Liver (tissue), 9 donors: Measurements from ENCODE around the gene SPEN. TPM values are rescaled to one million over a fixed set of nuclear protein-coding genes. Genes with fewer than 3 reads are reported as not detected.

ENCODE experiments used
- DNase-seq: peaks from one replicate; pipeline ENCODE4 v3.0.0-alpha.2; 2017; ENCODE audit warnings: low spot score
- H3K27ac ChIP-seq, 2 donors: one replicate each; pipeline ENCODE4 v1.7.0; 2013; ENCODE audit warnings: inconsistent platforms in 2 of 2, low read length in 2 of 2, control low read depth in 1 of 2, low read depth in 1 of 2, mild to moderate bottlenecking in 1 of 2
- H3K27me3 ChIP-seq, 4 donors: one replicate each; pipeline versions ENCODE4 v1.6.1 to v1.7.0; 2013; ENCODE audit warnings: low read length in 3 of 4, inconsistent platforms in 1 of 4, mild to moderate bottlenecking in 1 of 4, moderate library complexity in 1 of 4; ENCODE audit not compliant: control insufficient read depth in 4 of 4, insufficient read depth in 4 of 4
- H3K36me3 ChIP-seq, 4 donors: one replicate each; pipeline versions ENCODE4 v1.6.1 to v1.7.0; 2013; ENCODE audit warnings: low read length in 3 of 4, mild to moderate bottlenecking in 3 of 4, low read depth in 1 of 4, moderate library complexity in 1 of 4; ENCODE audit not compliant: control insufficient read depth in 4 of 4, insufficient read depth in 3 of 4
- H3K4me1 ChIP-seq, 4 donors: one replicate each; pipeline versions ENCODE4 v1.6.1 to v1.7.0; 2013; ENCODE audit warnings: low read length in 3 of 4, mild to moderate bottlenecking in 3 of 4, moderate library complexity in 1 of 4; ENCODE audit not compliant: control insufficient read depth in 4 of 4, insufficient read depth in 4 of 4
- H3K4me3 ChIP-seq, 3 donors: one replicate each; pipeline versions ENCODE4 v1.6.1 to v1.7.0; 2013; ENCODE audit warnings: low read length in 3 of 3, control low read depth in 1 of 3, low read depth in 1 of 3, mild to moderate bottlenecking in 1 of 3
- H3K9ac ChIP-seq, 2 donors: one replicate each; pipeline ENCODE4 v1.7.0; 2013; ENCODE audit warnings: low read length in 2 of 2, mild to moderate bottlenecking in 2 of 2, moderate library complexity in 2 of 2, control low read depth in 1 of 2, low read depth in 1 of 2
- H3K9me3 ChIP-seq, 4 donors: one replicate each; pipeline versions ENCODE4 v1.6.1 to v1.7.0; 2013; ENCODE audit warnings: low read length in 3 of 4; ENCODE audit not compliant: control insufficient read depth in 4 of 4
- EGR1 ChIP-seq, 2 donors: IDR thresholded peaks; 2 replicates each; pipeline ENCODE4 v1.6.1; 2016 to 2018; ENCODE audit warnings: antibody characterized with exemption in 2 of 2, low read depth in 2 of 2
- FOXA1 ChIP-seq: IDR thresholded peaks from 2 replicates; pipeline ENCODE4 v1.6.1; 2016; ENCODE audit warnings: antibody characterized with exemption
- FOXA2 ChIP-seq: IDR thresholded peaks from 2 replicates; pipeline ENCODE4 v1.6.1; 2016; ENCODE audit warnings: antibody characterized with exemption
- GABPA ChIP-seq, 2 donors: IDR thresholded peaks in 1 of 2; conservative IDR thresholded peaks in 1 of 2; 2 replicates each; pipeline ENCODE4 v1.6.1; 2016; ENCODE audit warnings: antibody characterized with exemption in 2 of 2, mild to moderate bottlenecking in 1 of 2, moderate library complexity in 1 of 2
- HNF4A ChIP-seq, 2 donors: conservative IDR thresholded peaks; 2 replicates each; pipeline ENCODE4 v1.6.1; 2016; ENCODE audit warnings: antibody characterized with exemption in 2 of 2, mild to moderate bottlenecking in 2 of 2
- JUND ChIP-seq, 2 donors: IDR thresholded peaks; 2 replicates each; pipeline ENCODE4 v1.6.1; 2016; ENCODE audit warnings: antibody characterized with exemption in 2 of 2
- NR2F2 ChIP-seq: IDR thresholded peaks from 2 replicates; pipeline ENCODE4 v1.6.1; 2016; ENCODE audit warnings: antibody characterized with exemption
- RXRA ChIP-seq, 2 donors: IDR thresholded peaks; 2 replicates each; pipeline ENCODE4 v1.6.1; 2017 to 2018; ENCODE audit warnings: antibody characterized with exemption in 2 of 2, mild to moderate bottlenecking in 1 of 2
- TAF1 ChIP-seq: conservative IDR thresholded peaks from 2 replicates; pipeline ENCODE4 v1.6.1; 2016; ENCODE audit warnings: antibody characterized with exemption, mild to moderate bottlenecking
- YY1 ChIP-seq: IDR thresholded peaks from 2 replicates; pipeline ENCODE4 v1.6.1; 2016; ENCODE audit warnings: antibody characterized with exemption, mild to moderate bottlenecking
- WGBS: extraction: QIAGEN DNeasy Blood & Tissue Kit; methylation state at CpG from one replicate; pipeline ENCODE4 v1.1.7; 2013; 5-methylcytosine and 5-hydroxymethylcytosine counted together
- polyA plus RNA-seq, 2 donors: library from polyadenylated mRNA; stranded (reverse) in 1 of 2; unstranded in 1 of 2; fragments of 200-250 nt in 1 of 2; fragments of >200 nt in 1 of 2; fragmentation: Nextera tagmentation in 1 of 2; extraction: Ambion mirVana in 1 of 2; gene quantifications; one replicate each; pipeline versions ENCODE4 v1.2.1 to v1.2.3, GENCODE V29; 2013 to 2015
- total RNA-seq, 2 donors: library from RNA; depleted of rRNA; stranded (reverse); fragments of >200 nt; gene quantifications; one replicate each; pipeline ENCODE4 v1.2.3, GENCODE V29; 2014
- TF ChIP-seq, protein P1 (sequence below): IDR thresholded peaks from 2 replicates; pipeline ENCODE4 v1.6.1; 2016; ENCODE audit warnings: antibody characterized with exemption, mild to moderate bottlenecking
- TF ChIP-seq, protein P2 (sequence below): IDR thresholded peaks from 2 replicates; pipeline ENCODE4 v1.6.1; 2016; ENCODE audit warnings: antibody characterized with exemption
- TF ChIP-seq, protein P3 (sequence below): fragments of 150-350 bp; IDR thresholded peaks from 2 replicates; pipeline ENCODE4 v1.5.1; 2017; ENCODE audit warnings: improper control_type of control experiment, low read depth, low read length; ENCODE audit not compliant: missing input control
- donor health status: healthy.
- donor health status: healthy.
- donor health status: healthy.
- donor health status: healthy.
- donor health status: healthy.

Gene SPEN
- total and polyA plus RNA-seq, 4 donors: 7.4 to 29.4 (median 15.2) TPM

DNA sequence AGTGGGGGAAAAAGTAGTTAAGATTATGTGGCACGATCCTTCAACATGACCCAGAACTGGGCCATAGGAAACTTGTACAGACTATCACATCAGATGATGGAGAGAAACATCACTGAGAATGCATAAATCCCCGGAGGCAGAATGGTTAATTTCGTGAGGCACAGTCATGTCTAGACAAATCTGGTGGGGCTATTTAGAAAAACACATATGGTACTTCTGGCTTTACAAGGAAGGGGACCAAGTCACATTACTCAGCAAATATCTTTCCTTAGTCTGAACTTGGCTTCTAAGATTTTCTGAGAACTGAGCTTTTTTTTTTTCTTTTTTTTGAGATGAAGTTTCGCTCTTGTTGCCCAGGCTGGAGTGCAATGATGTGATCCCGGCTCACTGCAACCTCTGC is 30.8 kb upstream of the SPEN start:
- H3K4me3 ChIP-seq: no peak overlapping the region
- no peak overlapping the region for H3K9ac ChIP-seq
- no peaks in the 10 kb centered on the region for H3K9me3 ChIP-seq
- DNase-seq: no peak
- no peaks in the 10 kb centered on the region for H3K27me3 ChIP-seq
- TF ChIP-seq TAF1 (no peak), NR2F2 (no peak), FOXA1 (no peak), FOXA2 (no peak), JUND (IDR thresholded peaks at IDR 0.05) (no peak), RXRA (IDR thresholded peaks at IDR 0.05) (no peak), YY1 (no peak), EGR1 (IDR thresholded peaks at IDR 0.05; ENCODE audit: low read depth in 2 of 2) (no peak)
- TF ChIP-seq, protein P1, sequence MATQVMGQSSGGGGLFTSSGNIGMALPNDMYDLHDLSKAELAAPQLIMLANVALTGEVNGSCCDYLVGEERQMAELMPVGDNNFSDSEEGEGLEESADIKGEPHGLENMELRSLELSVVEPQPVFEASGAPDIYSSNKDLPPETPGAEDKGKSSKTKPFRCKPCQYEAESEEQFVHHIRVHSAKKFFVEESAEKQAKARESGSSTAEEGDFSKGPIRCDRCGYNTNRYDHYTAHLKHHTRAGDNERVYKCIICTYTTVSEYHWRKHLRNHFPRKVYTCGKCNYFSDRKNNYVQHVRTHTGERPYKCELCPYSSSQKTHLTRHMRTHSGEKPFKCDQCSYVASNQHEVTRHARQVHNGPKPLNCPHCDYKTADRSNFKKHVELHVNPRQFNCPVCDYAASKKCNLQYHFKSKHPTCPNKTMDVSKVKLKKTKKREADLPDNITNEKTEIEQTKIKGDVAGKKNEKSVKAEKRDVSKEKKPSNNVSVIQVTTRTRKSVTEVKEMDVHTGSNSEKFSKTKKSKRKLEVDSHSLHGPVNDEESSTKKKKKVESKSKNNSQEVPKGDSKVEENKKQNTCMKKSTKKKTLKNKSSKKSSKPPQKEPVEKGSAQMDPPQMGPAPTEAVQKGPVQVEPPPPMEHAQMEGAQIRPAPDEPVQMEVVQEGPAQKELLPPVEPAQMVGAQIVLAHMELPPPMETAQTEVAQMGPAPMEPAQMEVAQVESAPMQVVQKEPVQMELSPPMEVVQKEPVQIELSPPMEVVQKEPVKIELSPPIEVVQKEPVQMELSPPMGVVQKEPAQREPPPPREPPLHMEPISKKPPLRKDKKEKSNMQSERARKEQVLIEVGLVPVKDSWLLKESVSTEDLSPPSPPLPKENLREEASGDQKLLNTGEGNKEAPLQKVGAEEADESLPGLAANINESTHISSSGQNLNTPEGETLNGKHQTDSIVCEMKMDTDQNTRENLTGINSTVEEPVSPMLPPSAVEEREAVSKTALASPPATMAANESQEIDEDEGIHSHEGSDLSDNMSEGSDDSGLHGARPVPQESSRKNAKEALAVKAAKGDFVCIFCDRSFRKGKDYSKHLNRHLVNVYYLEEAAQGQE: no peak
- TF ChIP-seq, protein P2, sequence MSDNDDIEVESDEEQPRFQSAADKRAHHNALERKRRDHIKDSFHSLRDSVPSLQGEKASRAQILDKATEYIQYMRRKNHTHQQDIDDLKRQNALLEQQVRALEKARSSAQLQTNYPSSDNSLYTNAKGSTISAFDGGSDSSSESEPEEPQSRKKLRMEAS: no peak
- H3K36me3 ChIP-seq: no peaks in the 10 kb centered on the region
- H3K4me1 ChIP-seq: peaks cover 0 to 4% (median 0%) of the 10 kb centered on the region in 4 donors
- H3K27ac ChIP-seq: no peak overlapping the region
- 91% methylated on average over 5 of the region's 5 CpGs for WGBS

DNA sequence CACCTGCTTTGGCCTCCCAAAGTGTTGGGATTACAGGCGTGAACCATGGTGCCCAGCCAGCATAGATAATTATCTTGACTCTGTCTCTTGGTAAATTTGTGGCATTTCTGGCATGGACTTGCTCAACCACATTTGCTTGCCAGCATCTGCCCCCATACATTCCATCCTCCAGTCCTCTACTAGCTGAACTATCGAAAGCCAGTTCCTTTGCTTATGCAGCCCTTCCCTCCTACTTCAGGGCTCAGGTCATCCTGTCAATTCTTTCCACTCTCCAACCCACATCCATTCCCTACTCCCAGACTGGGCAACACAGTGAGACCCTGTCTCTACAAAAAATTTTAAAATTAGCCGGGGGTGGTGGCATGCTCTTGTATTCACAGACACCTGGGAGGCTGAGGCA is 27.0 kb upstream of the SPEN start:
- no peak for DNase-seq
- TF ChIP-seq GABPA (IDR thresholded peaks at IDR 0.05 in 1 of 2, conservative IDR thresholded peaks at IDR 0.05 in 1 of 2) (no peak), YY1 (no peak), NR2F2 (no peak), RXRA (IDR thresholded peaks at IDR 0.05) (no peak), HNF4A (conservative IDR thresholded peaks at IDR 0.05) (no peak), JUND (IDR thresholded peaks at IDR 0.05) (no peak)
- TF ChIP-seq, protein P2: no peak
- TF ChIP-seq, protein P3, sequence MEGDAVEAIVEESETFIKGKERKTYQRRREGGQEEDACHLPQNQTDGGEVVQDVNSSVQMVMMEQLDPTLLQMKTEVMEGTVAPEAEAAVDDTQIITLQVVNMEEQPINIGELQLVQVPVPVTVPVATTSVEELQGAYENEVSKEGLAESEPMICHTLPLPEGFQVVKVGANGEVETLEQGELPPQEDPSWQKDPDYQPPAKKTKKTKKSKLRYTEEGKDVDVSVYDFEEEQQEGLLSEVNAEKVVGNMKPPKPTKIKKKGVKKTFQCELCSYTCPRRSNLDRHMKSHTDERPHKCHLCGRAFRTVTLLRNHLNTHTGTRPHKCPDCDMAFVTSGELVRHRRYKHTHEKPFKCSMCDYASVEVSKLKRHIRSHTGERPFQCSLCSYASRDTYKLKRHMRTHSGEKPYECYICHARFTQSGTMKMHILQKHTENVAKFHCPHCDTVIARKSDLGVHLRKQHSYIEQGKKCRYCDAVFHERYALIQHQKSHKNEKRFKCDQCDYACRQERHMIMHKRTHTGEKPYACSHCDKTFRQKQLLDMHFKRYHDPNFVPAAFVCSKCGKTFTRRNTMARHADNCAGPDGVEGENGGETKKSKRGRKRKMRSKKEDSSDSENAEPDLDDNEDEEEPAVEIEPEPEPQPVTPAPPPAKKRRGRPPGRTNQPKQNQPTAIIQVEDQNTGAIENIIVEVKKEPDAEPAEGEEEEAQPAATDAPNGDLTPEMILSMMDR: no peak
- Histone ChIP-seq H3K36me3 (no peaks in the 10 kb centered on the region), H3K27ac (no peak overlapping the region), H3K4me1 (peaks cover 0 to 4% (median 1%) of the 10 kb centered on the region in 4 donors), H3K4me3 (no peak overlapping the region), H3K9me3 (no peaks in the 10 kb centered on the region), H3K9ac (no peak overlapping the region), H3K27me3 (no peaks in the 10 kb centered on the region)
- WGBS: 92% methylated on average over 3 of the region's 3 CpGs
